GM15510 (cell line): ENCODE data around the gene RLIM.

Experiments used
- POLR2A ChIP-seq: IDR thresholded peaks from 3 replicates; pipeline ENCODE4 v1.6.1; 2011; ENCODE audit warnings: borderline replicate concordance; ENCODE audit not compliant: insufficient read length; ENCODE audit errors: extremely low read depth

The RLIM gene

GRCh38 chrX:74614093-74614909 is at the start of gene RLIM:
RLIM (minus strand) TSS chrX:74614624; CDS start chrX:74595977, 18,647 bp downstream.
- TF ChIP-seq POLR2A, result peak; percentile 58

- TF ChIP-seq POLR2A, result no peak
Observed at GRCh38 chrX:74656079-74656745, 41.8 kb upstream of the RLIM start.

- TF ChIP-seq POLR2A, result no peak
Observed at GRCh38 chrX:74636749-74637314, 22.4 kb upstream of the RLIM start.

GRCh38 chrX:74613370-74614092 is 893 bp downstream of the RLIM start:
- no peak for TF ChIP-seq POLR2A

GRCh38 chrX:74606799-74607198 is 7.6 kb downstream of the RLIM start:
- no peak for TF ChIP-seq POLR2A

- no peak for TF ChIP-seq POLR2A
Observed at GRCh38 chrX:74606342-74606741, 8.1 kb downstream of the RLIM start.

GRCh38 chrX:74603040-74603439 is 11.4 kb downstream of the RLIM start:
- TF ChIP-seq POLR2A, result no peak

GRCh38 chrX:74602142-74602541 is 12.3 kb downstream of the RLIM start:
- TF ChIP-seq POLR2A, result no peak

GRCh38 chrX:74593593-74593992 is 20.8 kb downstream of the RLIM start:
- TF ChIP-seq POLR2A, result no peak

GRCh38 chrX:74585766-74586165 is 28.7 kb downstream of the RLIM start:
- no peak for TF ChIP-seq POLR2A

GRCh38 chrX:74579597-74580198 is 34.7 kb downstream of the RLIM start:
- no peak for TF ChIP-seq POLR2A

- no peak for TF ChIP-seq POLR2A
Observed at GRCh38 chrX:74578137-74578536, 36.3 kb downstream of the RLIM start.

GRCh38 chrX:74557378-74557777 is 57.0 kb downstream of the RLIM start:
- no peak for TF ChIP-seq POLR2A

- no peak for TF ChIP-seq POLR2A
Observed at GRCh38 chrX:74551934-74552333, 62.5 kb downstream of the RLIM start.

GRCh38 chrX:74550295-74550802 is 64.1 kb downstream of the RLIM start:
- TF ChIP-seq POLR2A, result no peak

GRCh38 chrX:74546984-74547383 is 67.4 kb downstream of the RLIM start:
- TF ChIP-seq POLR2A, result no peak
